Endometrial microvascular endothelial cells (primary cell): Measurements from ENCODE around the gene TRMT10C. TPM values are rescaled to one million over a fixed set of nuclear protein-coding genes. Genes with fewer than 3 reads are reported as not detected.
"Not testable (repeated sequence)": the region's sequence is repeated elsewhere in the genome, so short reads cannot be mapped to it uniquely, and the experiment has no call there.

Source experiments
- in situ Hi-C: cut with HindIII; loops from 2 replicates; pipeline ENCODE4 v1.10.0; 2017; ENCODE audit warnings: low sequenced_read_pairs, low pct_unique_long_range_greater_than_20kb; ENCODE audit errors: inconsistent ontology term
- total RNA-seq: library from RNA; depleted of rRNA; stranded (reverse); fragments of >200 nt; gene quantifications from one replicate; pipeline ENCODE4 v1.2.3, GENCODE V29; 2015; ENCODE audit errors: inconsistent ontology term

Gene TRMT10C
- total RNA-seq, 1 donor from 2014 or later: 19.9 TPM

- in situ Hi-C loops: no loop called here
Measured at GRCh38 chr3:101611023-101611422, 49.4 kb downstream of the TRMT10C start.

DNA sequence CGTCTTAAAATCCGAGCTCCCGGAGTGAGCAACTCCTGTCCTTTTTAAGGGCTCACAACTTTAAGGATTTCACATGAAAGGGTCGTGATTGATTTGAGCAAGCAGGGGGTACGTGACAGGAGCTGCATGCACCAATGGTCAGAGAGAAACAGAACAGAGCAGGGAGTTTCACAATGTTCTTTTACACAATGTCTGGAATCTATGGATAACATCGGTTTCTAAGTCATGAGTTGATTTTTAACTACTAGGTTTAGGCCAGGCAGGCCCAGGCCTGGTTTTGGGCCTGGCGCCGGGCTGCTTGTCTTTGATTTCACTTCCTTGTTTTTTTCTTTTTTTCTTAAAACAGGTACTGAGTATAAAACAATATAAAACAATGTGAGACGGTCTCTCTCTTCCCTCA lies 51.3 kb downstream of the TRMT10C start:
- in situ Hi-C loops: not testable (repeated sequence)

GRCh38 chr3:101615525-101615924 lies 53.9 kb downstream of the TRMT10C start:
- in situ Hi-C loops: no loop called here

Other genes starting within 250 kb of the TRMT10C start
- gene IMPG2, start 241.3 kb upstream of the TRMT10C start, total RNA-seq: 0.09 TPM
- gene SENP7, start 48.7 kb upstream of the TRMT10C start, total RNA-seq: 12.2 TPM
- gene PCNP, start 12.3 kb downstream of the TRMT10C start, total RNA-seq: 70.0 TPM
- gene ZBTB11, start 115.3 kb downstream of the TRMT10C start, total RNA-seq: 14.9 TPM
- gene RPL24, start 124.8 kb downstream of the TRMT10C start, total RNA-seq: 1,465 TPM
- 4.6 TPM for gene CEP97, start 162.7 kb downstream of the TRMT10C start, total RNA-seq
- 10.1 TPM for gene NXPE3, start 217.3 kb downstream of the TRMT10C start, total RNA-seq